Karpas-422 (cell line): ENCODE results near the gene CLEC4G. TPM values are rescaled to one million over a fixed set of nuclear protein-coding genes. Genes with fewer than 3 reads are reported as not detected.

Experiments used
- DNase-seq: peaks from one replicate; pipeline ENCODE4 v3.0.0-alpha.2; 2015
- H2AFZ ChIP-seq: fragments of 200-600 bp; sonication (generic); 2 replicates; pipeline ENCODE4 v1.6.1; 2014; ENCODE audit warnings: antibody characterized with exemption, low read length, mixed read lengths
- H3K27ac ChIP-seq: fragments of 200-600 bp; sonication (generic); 2 replicates; pipeline ENCODE4 v1.5.1; 2014; ENCODE audit warnings: mild to moderate bottlenecking, low read length, moderate library complexity
- H3K27me3 ChIP-seq: fragments of 200-600 bp; sonication (generic); 2 replicates; pipeline ENCODE4 v1.6.1; 2014; ENCODE audit warnings: low read length, mixed read lengths
- H3K36me3 ChIP-seq: fragments of 200-600 bp; sonication (generic); 2 replicates; pipeline ENCODE4 v1.6.1; 2014; ENCODE audit warnings: low read length, mixed read lengths; ENCODE audit not compliant: insufficient read depth
- H3K4me1 ChIP-seq: fragments of 200-600 bp; sonication (generic); 2 replicates; pipeline ENCODE4 v1.6.1; 2014; ENCODE audit warnings: mild to moderate bottlenecking, low read length, mixed read lengths
- H3K4me2 ChIP-seq: fragments of 200-600 bp; sonication (generic); 2 replicates; pipeline ENCODE4 v1.6.1; 2014; ENCODE audit warnings: low read length, low read depth, mild to moderate bottlenecking; ENCODE audit not compliant: poor library complexity, severe bottlenecking
- H3K4me3 ChIP-seq: fragments of 200-600 bp; sonication (generic); 2 replicates; pipeline ENCODE4 v1.5.1; 2014; ENCODE audit warnings: mild to moderate bottlenecking, antibody characterized with exemption, low read length, mixed read lengths
- H3K79me2 ChIP-seq: fragments of 200-600 bp; sonication (generic); 2 replicates; pipeline ENCODE4 v1.6.1; 2014; ENCODE audit warnings: mild to moderate bottlenecking, low read length, mixed read lengths
- H3K9ac ChIP-seq: fragments of 200-600 bp; sonication (generic); 2 replicates; pipeline ENCODE4 v1.6.0; 2014; ENCODE audit warnings: low read length
- H3K9me2 ChIP-seq: fragments of 200-600 bp; sonication (generic), shearing (Covaris generic); replicated peaks from 2 replicates; pipeline ENCODE4 v1.6.0; 2014; ENCODE audit warnings: mild to moderate bottlenecking, low read length, moderate library complexity; ENCODE audit not compliant: insufficient read depth
- H3K9me3 ChIP-seq: fragments of 300-700, 200-600 bp; sonication (generic); 2 replicates; pipeline ENCODE4 v1.6.1; 2014; ENCODE audit warnings: low read length, mixed read lengths
- H4K20me1 ChIP-seq: fragments of 200-600 bp; sonication (generic); 2 replicates; pipeline ENCODE4 v1.6.1; 2014; ENCODE audit warnings: mild to moderate bottlenecking, antibody characterized with exemption, low read length, low read depth; ENCODE audit not compliant: insufficient read depth
- total RNA-seq: library from RNA; depleted of rRNA; stranded (reverse); fragments of >200 nt; shearing (Covaris generic); gene quantifications from 2 replicates; pipeline ENCODE4 v1.2.3, GENCODE V29; 2014; ENCODE audit warnings: low replicate concordance

The CLEC4G gene
- total RNA-seq, 1 experiment from 2014 or later, result not detected

- no peak overlapping the region for H3K27ac ChIP-seq
- H3K36me3 ChIP-seq, result no peaks in the 10 kb centered on the region
- H3K4me1 ChIP-seq, result no peaks in the 10 kb centered on the region
- no peak overlapping the region for H3K4me3 ChIP-seq
- no peaks in the 10 kb centered on the region for H3K27me3 ChIP-seq
- H3K9ac ChIP-seq, result no peak overlapping the region
- no peaks in the 10 kb centered on the region for H3K79me2 ChIP-seq
- H4K20me1 ChIP-seq, result no peaks in the 10 kb centered on the region
- no peaks in the 10 kb centered on the region for H3K9me2 ChIP-seq
- H3K9me3 ChIP-seq, result no peaks in the 10 kb centered on the region
- no peak overlapping the region for H2AFZ ChIP-seq
- H3K4me2 ChIP-seq, result no peak overlapping the region
- DNase-seq, result no peak
Measured at GRCh38 chr19:7729211-7729610, 2.7 kb downstream of the CLEC4G start.

DNA sequence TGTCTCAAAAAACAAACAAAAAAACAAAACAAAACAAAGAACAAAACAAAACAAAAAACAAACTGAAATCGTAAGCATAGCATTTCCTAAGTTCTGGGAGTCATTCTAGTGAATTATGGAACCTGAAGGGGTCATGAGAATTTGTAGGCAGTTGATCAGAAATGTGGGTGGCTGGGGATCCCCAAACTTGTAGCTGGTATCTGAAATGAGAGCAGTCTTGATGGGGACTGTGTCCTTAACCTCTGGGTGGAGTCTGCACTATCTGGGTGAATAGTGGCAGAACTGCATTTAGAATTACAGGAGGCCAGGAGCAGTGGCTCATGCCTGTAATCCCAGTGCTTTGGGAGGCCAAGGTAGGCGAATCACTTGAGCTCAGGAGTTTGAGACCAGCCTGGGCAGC is 6.1 kb downstream of the CLEC4G start:
- Histone ChIP-seq H3K36me3 (no peaks in the 10 kb centered on the region), H3K4me3 (no peak overlapping the region), H3K27me3 (no peaks in the 10 kb centered on the region), H3K9me3 (no peaks in the 10 kb centered on the region), H3K9me2 (no peaks in the 10 kb centered on the region), H4K20me1 (no peaks in the 10 kb centered on the region), H3K9ac (no peak overlapping the region), H3K79me2 (no peaks in the 10 kb centered on the region), H3K4me1 (no peaks in the 10 kb centered on the region), H3K27ac (no peak overlapping the region), H3K4me2 (no peak overlapping the region), H2AFZ (no peak overlapping the region)
- no peak for DNase-seq

GRCh38 chr19:7722231-7722651 is 9.7 kb downstream of the CLEC4G start:
- H3K4me2 ChIP-seq, result no peak overlapping the region
- H3K4me3 ChIP-seq, result no peak overlapping the region
- no peaks in the 10 kb centered on the region for H3K9me2 ChIP-seq
- no peak for DNase-seq
- no peaks in the 10 kb centered on the region for H4K20me1 ChIP-seq
- H3K27ac ChIP-seq, result no peak overlapping the region
- H3K27me3 ChIP-seq, result no peaks in the 10 kb centered on the region
- no peak overlapping the region for H3K9ac ChIP-seq
- H3K4me1 ChIP-seq, result no peaks in the 10 kb centered on the region
- H3K36me3 ChIP-seq, result no peaks in the 10 kb centered on the region
- H2AFZ ChIP-seq, result no peak overlapping the region
- no peaks in the 10 kb centered on the region for H3K79me2 ChIP-seq
- H3K9me3 ChIP-seq, result no peaks in the 10 kb centered on the region

GRCh38 chr19:7720351-7720750 is 11.6 kb downstream of the CLEC4G start:
- H3K36me3 ChIP-seq, result no peaks in the 10 kb centered on the region
- no peaks in the 10 kb centered on the region for H3K4me1 ChIP-seq
- no peak overlapping the region for H3K4me3 ChIP-seq
- no peak overlapping the region for H3K27ac ChIP-seq
- no peaks in the 10 kb centered on the region for H3K79me2 ChIP-seq
- no peak overlapping the region for H3K9ac ChIP-seq
- no peaks in the 10 kb centered on the region for H3K9me3 ChIP-seq
- no peak overlapping the region for H2AFZ ChIP-seq
- no peaks in the 10 kb centered on the region for H3K9me2 ChIP-seq
- H3K4me2 ChIP-seq, result no peak overlapping the region
- H3K27me3 ChIP-seq, result no peaks in the 10 kb centered on the region
- no peaks in the 10 kb centered on the region for H4K20me1 ChIP-seq
- no peak for DNase-seq

- no peaks in the 10 kb centered on the region for H3K36me3 ChIP-seq
- no peaks in the 10 kb centered on the region for H3K9me2 ChIP-seq
- no peaks in the 10 kb centered on the region for H4K20me1 ChIP-seq
- no peak for DNase-seq
- H3K4me2 ChIP-seq, result no peak overlapping the region
- no peak overlapping the region for H3K27ac ChIP-seq
- H3K27me3 ChIP-seq, result no peaks in the 10 kb centered on the region
- no peak overlapping the region for H3K4me3 ChIP-seq
- H3K9me3 ChIP-seq, result no peaks in the 10 kb centered on the region
- H2AFZ ChIP-seq, result no peak overlapping the region
- H3K4me1 ChIP-seq, result no peaks in the 10 kb centered on the region
- no peaks in the 10 kb centered on the region for H3K79me2 ChIP-seq
- no peak overlapping the region for H3K9ac ChIP-seq
Measured at GRCh38 chr19:7718668-7719067, 13.2 kb downstream of the CLEC4G start.

DNA sequence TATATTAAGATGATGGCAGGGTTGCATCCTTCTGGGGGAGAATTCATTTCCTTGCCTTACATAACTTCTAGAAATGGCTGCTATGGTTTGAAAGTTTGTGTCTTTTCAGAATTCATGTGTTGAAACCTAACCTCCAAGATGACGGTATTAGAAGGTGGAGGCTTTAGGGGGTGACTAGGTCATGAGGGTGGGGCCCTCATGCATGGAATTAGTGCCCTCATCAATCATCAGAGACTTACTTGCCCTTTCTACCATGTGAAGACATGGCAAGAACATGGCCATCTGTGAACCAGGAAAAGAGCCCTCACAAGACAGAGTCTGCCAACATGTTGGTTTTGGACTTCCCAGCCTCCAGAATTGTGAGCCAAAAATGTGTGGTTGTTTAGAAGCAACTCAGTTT is 15.1 kb downstream of the CLEC4G start:
- H3K9me3 ChIP-seq, result no peaks in the 10 kb centered on the region
- H3K79me2 ChIP-seq, result no peaks in the 10 kb centered on the region
- no peaks in the 10 kb centered on the region for H3K9me2 ChIP-seq
- H3K4me1 ChIP-seq, result no peaks in the 10 kb centered on the region
- H3K4me3 ChIP-seq, result no peak overlapping the region
- H3K4me2 ChIP-seq, result no peak overlapping the region
- H3K36me3 ChIP-seq, result no peaks in the 10 kb centered on the region
- no peak for DNase-seq
- H2AFZ ChIP-seq, result no peak overlapping the region
- no peaks in the 10 kb centered on the region for H3K27me3 ChIP-seq
- no peaks in the 10 kb centered on the region for H4K20me1 ChIP-seq
- no peak overlapping the region for H3K27ac ChIP-seq
- no peak overlapping the region for H3K9ac ChIP-seq

DNA sequence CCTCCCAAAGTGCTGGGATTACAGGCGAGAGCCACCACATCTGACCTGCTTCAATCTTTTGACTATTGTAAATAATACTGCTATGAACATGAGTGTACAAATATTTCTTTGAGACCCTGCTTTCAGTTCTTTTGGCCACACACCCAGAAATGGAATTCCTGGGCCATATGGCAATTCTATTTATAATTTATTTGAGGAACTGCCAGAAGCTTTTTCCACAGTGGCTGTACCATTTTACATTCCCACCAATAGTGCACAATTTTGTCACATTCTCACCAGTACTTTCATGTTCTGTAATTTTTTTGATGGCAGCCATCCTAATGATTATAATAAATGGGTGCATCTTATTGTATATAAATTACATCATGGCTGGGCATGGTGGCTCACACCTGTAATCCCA is 16.2 kb downstream of the CLEC4G start:
- Histone ChIP-seq H3K27me3 (no peaks in the 10 kb centered on the region), H3K36me3 (no peaks in the 10 kb centered on the region), H3K9ac (no peak overlapping the region), H3K4me2 (no peak overlapping the region), H3K4me1 (no peaks in the 10 kb centered on the region), H3K9me3 (no peaks in the 10 kb centered on the region), H3K27ac (no peak overlapping the region), H3K4me3 (no peak overlapping the region), H3K9me2 (no peaks in the 10 kb centered on the region), H2AFZ (no peak overlapping the region), H4K20me1 (no peaks in the 10 kb centered on the region), H3K79me2 (no peaks in the 10 kb centered on the region)
- no peak for DNase-seq

DNA sequence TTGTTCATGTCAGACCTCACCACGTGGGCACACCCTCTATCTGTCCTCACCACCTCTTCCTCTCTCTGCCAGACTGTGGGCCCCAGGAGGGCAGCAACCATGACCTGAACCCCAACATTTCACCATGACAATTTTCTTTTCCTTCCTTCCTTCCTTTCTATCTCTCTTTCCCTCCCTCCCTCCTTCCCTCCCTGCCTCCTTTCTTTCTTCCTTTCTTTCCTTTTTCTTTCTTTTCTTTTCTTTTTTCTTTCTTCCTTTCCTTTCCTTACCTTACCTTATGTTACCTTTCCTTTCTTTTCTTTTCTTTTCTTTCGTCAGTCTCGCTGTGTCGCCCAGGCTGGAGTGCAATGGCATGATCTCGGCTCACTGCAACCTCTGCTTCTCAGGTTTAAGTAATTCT is 21.3 kb downstream of the CLEC4G start:
- H3K79me2 ChIP-seq, result no peaks in the 10 kb centered on the region
- H2AFZ ChIP-seq, result no peak overlapping the region
- H3K4me3 ChIP-seq, result no peak overlapping the region
- H3K27ac ChIP-seq, result no peak overlapping the region
- no peaks in the 10 kb centered on the region for H4K20me1 ChIP-seq
- H3K9me3 ChIP-seq, result no peaks in the 10 kb centered on the region
- no peaks in the 10 kb centered on the region for H3K36me3 ChIP-seq
- no peak overlapping the region for H3K4me2 ChIP-seq
- DNase-seq, result no peak
- H3K27me3 ChIP-seq, result no peaks in the 10 kb centered on the region
- H3K4me1 ChIP-seq, result no peaks in the 10 kb centered on the region
- H3K9me2 ChIP-seq, result no peaks in the 10 kb centered on the region
- H3K9ac ChIP-seq, result no peak overlapping the region

- Histone ChIP-seq H3K9me2 (no peaks in the 10 kb centered on the region), H3K4me3 (no peak overlapping the region), H3K4me2 (no peak overlapping the region), H3K27ac (no peak overlapping the region), H3K36me3 (no peaks in the 10 kb centered on the region), H3K9me3 (no peaks in the 10 kb centered on the region), H4K20me1 (no peaks in the 10 kb centered on the region), H3K4me1 (no peaks in the 10 kb centered on the region), H3K27me3 (no peaks in the 10 kb centered on the region), H3K79me2 (no peaks in the 10 kb centered on the region), H2AFZ (no peak overlapping the region), H3K9ac (no peak overlapping the region)
- no peak for DNase-seq
Measured at GRCh38 chr19:7709932-7710460, 21.9 kb downstream of the CLEC4G start.
